ENCODE results near the gene PLBD1.

GRCh38 chr12:14575585-14575984 lies 7.9 kb upstream of the PLBD1 start:
- TF ChIP-seq CTCF (conservative IDR thresholded peaks at IDR 0.05) (no peak), EZH2 (IDR thresholded peaks at IDR 0.05; ENCODE audit: low read depth) (no peak)
